DMS53 treated with DMSO at 0.1 percent for 48 hours (cell line): Measurements from ENCODE around the gene GBF1.
A peak's percentile ranks its signal among the peaks of the same experiment; 100 is the strongest.

ENCODE experiments used
- DNase-seq: peaks from one replicate; lab custom pipeline; 2025; ENCODE audit not compliant: unreplicated experiment; lab: John Stamatoyannopoulos, UW

The GBF1 gene

DNA sequence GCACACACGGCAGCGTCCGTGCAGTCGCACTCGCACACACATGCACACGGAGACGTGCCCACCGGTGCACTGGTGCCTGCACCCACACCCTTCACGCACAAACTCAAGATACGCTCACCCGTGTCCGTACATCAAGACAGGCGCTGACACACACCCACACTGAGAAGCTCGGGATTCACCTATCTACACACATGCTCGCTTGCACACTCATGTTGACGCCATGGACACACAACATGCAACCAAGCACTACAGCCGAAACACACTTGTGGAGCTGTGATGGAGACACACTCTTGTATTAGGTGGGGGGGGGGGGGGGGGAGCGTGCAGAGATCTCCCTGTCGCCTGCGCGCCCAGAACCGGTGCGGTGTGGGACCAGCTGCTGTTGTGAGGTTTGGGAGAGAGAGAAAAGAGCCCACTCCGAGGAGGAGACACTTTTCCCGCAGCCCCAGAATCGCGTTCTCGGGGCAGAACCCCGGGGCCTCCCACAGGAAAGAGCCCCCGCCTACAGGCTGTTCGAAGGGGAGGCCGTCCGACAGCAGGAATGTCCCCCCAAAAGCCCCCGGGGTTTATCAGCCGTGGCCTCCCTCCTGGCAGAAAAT lies 149.6 kb downstream of the GBF1 start:
- DNase-seq: peak; percentile 80

DNA sequence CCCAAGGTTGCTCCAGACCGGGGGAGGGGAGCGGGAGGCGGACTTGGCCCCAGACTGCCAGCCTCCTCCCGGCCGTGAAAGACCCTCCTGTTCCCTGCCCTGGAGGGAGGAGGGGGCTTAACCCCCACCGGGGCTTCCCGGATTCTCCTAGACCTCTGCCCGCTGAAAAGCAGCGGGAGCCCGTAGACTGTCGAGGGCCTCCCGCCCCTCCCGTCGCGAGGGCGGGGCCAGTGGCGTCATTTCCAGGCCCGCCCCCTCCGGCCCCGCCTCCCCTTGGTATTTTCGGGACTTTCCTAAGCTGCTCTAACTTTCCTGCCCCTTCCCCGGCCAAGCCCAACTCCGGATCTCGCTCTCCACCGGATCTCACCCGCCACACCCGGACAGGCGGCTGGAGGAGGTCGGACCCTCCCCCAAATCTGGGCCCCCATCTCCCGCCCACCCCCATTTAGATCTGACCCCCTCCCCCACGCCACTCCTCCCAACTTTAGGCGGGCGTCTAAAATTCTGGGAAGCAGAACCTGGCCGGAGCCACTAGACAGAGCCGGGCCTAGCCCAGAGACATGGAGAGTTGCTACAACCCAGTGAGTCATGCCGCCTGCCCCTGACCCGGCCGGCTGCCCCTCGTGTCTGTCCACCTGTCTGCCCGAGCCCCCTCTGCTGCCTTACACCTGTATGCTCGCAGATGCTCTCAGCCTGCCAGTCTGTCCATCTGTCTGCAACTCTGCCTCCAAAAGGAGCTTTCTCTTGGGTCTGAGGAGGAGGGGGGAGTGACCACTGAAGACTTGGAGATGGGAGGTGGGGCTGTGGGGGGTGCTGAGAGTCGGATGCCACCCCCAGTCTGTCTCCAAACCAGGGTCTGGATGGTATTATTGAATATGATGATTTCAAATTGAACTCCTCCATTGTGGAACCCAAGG lies 150.3 kb downstream of the GBF1 start, which contains the start of gene NFKB2:
TSS of gene NFKB2 (plus strand) at position 306 of the 917 bp plus-strand sequence. CDS start at position 561, 255 bp downstream.
- DNase-seq: peak; percentile 43

DNA sequence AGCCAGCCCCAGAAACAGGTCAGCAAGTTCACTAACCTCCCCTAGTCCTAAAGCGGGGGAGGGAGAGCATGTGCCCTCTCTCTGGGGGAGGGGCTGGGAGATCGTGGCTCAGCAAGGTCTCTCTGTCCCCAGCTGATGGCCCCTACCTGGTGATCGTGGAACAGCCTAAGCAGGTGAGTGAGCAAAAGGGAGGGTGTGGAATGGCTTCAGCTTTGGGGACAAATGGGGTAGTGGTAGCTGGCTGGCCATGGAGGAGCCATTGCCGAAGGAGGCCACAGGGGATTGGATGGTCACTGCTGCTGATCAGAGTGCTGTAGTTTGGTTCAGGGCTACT lies 151.0 kb downstream of the GBF1 start:
- no peak for DNase-seq

DNA sequence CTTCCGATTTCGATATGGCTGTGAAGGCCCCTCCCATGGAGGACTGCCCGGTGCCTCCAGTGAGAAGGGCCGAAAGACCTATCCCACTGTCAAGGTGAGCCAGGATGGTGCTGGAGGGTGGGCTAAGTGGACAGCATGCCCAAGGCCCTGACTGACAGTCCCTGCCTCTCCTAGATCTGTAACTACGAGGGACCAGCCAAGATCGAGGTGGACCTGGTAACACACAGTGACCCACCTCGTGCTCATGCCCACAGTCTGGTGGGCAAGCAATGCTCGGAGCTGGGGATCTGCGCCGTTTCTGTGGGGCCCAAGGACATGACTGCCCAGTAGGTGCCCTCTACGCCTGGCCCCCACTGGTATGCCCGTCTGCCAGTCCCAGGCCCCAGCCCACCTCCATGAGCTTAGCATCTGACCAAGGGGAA lies 151.4 kb downstream of the GBF1 start:
- DNase-seq: no peak

DNA sequence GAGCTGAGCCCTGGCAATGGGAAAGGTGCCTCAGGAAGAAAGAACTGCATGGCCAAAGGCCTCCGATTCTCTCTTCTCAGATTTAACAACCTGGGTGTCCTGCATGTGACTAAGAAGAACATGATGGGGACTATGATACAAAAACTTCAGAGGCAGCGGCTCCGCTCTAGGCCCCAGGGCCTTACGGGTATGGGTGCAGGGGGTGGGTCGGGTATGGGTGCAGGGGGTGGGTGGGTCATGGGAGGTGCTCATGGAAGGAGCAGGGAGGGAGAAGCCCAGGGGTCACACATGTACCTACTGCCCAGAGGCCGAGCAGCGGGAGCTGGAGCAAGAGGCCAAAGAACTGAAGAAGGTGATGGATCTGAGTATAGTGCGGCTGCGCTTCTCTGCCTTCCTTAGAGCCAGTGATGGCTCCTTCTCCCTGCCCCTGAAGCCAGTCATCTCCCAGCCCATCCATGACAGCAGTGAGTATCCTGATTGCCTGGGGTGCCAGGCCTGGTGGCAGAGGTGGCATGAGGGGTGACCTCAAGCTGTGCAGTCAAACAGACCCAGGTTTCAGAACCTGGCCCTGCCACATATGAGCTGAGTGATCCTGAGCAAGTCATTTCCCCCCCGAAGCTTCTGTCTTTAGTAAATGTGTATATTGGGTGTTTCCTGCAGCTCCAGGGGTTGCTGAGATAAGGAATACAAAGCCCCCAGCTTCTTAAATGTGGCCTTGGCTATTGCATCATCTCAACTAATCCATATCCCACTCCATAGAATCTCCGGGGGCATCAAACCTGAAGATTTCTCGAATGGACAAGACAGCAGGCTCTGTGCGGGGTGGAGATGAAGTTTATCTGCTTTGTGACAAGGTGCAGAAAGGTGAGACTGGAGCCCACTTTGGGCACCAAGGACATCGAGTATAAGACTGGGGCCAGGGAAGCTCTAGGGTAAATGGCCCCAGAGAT lies 152.2 kb downstream of the GBF1 start:
- DNase-seq: no peak

DNA sequence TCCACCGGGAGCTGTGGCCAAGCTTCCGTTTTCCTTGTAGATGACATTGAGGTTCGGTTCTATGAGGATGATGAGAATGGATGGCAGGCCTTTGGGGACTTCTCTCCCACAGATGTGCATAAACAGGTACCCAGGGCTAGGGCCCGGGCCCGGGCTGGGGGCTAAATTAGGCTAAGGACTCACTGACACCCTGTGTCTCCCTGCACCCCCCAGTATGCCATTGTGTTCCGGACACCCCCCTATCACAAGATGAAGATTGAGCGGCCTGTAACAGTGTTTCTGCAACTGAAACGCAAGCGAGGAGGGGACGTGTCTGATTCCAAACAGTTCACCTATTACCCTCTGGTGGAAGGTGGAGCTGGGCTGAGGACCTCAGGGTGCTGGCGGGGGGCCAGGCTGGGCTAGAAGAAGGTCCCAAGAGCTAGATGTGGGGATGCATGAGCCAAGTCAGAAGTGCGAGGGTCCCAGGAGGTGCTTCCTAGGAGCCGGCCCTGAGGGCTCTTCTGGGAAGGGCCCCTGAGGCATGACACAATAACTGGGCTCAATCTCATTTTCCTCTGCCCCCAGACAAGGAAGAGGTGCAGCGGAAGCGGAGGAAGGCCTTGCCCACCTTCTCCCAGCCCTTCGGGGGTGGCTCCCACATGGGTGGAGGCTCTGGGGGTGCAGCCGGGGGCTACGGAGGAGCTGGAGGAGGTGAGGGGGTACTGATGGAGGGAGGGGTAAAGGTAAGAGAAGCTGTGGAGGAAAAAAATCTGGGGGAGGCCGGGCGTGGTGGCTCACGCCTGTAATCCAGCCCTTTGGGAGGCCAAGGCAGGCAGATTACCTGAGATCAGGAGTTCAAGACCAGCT lies 153.1 kb downstream of the GBF1 start:
- no peak for DNase-seq

DNA sequence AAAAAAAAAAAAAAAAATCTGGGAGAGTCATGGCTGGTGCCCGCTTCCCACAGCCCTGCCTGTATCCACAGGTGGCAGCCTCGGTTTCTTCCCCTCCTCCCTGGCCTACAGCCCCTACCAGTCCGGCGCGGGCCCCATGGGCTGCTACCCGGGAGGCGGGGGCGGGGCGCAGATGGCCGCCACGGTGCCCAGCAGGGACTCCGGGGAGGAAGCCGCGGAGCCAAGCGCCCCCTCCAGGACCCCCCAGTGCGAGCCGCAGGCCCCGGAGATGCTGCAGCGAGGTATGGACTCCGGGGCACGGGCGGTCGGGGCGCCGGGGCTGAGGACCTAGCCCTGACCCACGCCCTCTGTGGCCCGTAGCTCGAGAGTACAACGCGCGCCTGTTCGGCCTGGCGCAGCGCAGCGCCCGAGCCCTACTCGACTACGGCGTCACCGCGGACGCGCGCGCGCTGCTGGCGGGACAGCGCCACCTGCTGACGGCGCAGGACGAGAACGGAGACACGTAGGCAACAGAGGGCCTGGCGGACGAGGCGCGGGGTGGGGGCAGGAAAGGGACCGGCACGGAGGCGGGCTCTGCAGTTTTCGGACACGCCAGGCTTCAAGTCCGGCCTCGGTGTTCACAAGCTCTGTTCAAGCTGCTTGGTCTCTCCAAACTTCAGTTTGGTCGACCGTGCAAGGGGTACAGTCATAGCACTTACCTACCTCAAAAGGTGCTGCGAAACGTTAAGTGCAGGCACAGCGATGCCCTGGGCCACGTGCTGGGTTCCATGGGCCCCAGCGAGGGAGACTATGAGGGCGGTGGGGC lies 154.1 kb downstream of the GBF1 start:
- peak; percentile 65 for DNase-seq

DNA sequence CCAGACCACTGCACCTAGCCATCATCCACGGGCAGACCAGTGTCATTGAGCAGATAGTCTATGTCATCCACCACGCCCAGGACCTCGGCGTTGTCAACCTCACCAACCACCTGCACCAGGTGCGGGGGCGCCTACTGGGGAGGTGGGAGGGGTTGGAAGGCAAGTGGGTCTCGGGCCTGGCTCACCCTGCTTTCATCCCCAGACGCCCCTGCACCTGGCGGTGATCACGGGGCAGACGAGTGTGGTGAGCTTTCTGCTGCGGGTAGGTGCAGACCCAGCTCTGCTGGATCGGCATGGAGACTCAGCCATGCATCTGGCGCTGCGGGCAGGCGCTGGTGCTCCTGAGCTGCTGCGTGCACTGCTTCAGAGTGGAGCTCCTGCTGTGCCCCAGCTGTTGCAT lies 154.7 kb downstream of the GBF1 start:
- no peak for DNase-seq

DNA sequence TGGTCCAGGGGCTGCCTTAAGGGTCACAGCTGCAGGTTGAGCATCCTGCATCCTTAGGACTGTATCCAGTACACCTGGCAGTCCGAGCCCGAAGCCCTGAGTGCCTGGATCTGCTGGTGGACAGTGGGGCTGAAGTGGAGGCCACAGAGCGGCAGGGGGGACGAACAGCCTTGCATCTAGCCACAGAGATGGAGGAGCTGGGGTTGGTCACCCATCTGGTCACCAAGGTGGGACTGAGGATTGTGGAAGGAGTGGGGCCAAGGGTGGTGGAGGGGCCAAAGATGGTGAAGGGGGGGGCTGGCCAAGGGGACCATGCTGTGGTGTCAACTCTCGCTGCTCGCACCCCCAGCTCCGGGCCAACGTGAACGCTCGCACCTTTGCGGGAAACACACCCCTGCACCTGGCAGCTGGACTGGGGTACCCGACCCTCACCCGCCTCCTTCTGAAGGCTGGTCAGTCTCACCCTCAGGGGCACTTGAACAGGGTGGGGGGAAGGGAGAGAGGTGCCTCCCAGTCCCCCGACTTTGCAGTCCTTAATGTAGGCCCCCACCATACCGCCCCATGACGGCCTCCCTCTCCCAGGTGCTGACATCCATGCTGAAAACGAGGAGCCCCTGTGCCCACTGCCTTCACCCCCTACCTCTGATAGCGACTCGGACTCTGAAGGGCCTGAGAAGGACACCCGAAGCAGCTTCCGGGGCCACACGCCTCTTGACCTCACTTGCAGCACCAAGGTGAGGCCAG lies 155.4 kb downstream of the GBF1 start:
- no peak for DNase-seq

DNA sequence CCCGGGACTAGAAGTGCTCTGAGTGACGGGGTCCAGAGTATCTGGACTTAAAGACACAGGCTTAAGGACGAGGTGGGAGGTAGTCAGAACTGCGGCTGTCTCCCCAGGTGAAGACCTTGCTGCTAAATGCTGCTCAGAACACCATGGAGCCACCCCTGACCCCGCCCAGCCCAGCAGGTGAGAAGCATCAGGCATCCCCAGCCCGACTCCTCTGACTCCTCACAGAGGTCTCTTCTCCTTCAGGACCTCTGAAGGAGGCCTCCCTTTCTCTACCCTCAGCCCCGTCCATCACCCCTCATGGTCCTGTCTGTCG lies 156.0 kb downstream of the GBF1 start:
- DNase-seq: no peak

DNA sequence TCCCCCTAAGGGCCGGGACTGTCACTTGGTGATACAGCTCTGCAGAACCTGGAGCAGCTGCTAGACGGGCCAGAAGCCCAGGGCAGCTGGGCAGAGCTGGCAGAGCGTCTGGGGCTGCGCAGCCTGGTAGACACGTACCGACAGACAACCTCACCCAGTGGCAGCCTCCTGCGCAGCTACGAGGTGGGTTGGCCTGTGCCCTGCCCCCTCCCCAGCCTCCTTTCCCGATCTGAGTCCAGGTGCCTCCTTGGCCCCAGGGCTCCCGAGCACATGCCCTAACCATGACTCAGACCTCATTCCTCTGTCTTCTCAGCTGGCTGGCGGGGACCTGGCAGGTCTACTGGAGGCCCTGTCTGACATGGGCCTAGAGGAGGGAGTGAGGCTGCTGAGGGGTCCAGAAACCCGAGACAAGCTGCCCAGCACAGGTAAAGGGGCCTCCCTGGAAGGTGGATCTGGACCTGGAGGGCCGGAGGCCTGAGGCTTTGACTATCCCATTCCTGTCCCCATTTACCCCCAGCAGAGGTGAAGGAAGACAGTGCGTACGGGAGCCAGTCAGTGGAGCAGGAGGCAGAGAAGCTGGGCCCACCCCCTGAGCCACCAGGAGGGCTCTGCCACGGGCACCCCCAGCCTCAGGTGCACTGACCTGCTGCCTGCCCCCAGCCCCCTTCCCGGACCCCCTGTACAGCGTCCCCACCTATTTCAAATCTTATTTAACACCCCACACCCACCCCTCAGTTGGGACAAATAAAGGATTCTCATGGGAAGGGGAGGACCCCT lies 156.6 kb downstream of the GBF1 start:
- DNase-seq: no peak

DNA sequence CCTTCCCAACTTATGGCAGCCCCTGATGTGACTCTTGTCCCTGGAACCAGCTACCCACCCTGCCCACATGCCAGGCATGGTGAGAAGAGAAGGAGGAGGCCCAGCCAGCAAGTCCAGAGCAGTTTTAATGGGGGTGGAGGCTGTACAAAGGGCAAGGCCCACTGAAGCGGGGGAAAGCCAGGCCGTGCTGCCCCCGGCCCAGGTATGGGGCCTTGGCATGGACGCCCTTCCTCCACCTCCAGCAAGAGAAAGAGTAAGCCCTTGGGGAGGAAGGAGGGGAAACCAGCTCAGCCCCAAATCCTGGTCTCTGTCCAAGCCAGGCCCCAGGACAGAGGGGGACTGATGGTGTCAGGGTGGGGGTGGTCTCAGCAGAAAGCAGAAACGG lies 157.2 kb downstream of the GBF1 start:
- DNase-seq: no peak

DNA sequence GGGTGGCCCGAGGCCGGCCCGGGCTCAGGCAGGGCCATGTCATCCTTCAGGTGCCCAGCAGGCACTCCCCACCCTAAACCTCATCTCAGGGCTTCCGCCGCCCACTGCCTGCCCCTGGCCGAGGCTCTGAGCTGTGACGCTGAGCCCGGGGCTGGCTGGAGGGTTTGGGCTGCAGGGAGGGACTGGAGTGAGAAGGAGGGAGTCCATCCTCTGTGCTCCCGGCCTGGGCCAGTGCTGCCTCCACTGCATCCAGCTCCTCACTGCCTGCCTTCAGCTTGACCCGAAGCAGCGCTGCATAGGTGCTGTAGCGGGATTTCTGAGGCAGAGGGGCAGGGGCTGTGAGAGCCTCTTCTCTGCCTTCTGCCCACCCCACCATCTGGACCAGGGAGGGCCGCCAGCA lies 157.8 kb downstream of the GBF1 start:
- DNase-seq: no peak

DNA sequence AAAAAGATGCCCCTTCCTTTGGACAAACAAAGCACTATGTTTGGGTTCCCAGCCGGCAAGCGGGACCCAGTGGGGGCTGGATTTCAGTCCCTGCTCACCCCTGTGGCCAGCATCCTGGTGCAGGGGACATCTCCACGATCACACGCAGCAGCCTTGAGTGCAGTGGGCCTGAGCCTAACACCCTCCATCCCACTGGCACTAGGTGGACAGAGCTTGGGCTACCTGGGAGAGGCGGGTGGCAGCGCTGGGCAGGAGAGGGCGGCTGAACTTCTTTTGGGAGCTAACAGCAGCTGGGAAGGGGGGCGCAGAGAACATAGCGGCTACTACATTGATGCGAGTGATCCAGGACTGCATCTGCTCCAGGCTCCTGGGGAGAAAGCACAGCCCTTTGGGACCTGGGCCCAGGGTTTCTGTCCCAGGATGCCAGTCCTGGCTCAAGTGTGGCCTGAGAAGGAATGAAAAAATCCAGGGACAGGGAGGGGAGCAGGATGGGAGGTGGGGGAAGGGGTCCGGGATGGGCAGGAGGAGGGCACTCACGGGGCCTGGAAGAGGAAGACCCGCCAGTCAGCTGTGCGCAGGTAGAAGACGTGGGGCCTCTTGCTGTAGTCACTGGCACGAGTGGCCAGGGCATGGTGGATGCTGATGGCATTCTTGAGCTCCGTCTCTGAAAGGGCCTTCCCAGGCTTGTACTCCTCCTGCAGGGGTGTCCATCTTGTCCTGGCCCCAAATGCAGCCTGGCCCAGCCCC lies 159.2 kb downstream of the GBF1 start:
- DNase-seq: no peak

DNA sequence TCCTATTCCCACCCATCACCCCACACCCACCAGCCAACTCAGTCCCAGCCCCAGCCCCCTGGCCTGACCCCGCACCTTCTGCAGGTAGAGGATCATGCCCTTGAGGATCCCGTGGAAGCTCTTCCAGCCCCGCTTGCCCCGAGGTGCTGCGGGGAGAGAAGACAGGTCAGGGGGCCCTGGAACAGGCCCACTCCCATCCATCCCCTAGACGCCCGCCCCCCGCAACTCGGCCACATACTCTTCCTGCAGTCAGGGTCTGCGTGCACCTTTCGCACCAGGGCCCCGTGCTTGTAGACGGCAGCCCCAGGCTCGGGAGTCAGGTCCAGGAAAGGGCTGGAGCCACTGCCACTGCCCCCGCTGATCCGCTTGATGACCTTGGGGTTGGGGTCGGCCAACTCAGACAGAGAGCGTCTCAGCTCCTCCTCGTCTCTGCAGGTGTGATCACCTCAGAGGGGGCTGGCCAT lies 159.8 kb downstream of the GBF1 start:
- DNase-seq: no peak

DNA sequence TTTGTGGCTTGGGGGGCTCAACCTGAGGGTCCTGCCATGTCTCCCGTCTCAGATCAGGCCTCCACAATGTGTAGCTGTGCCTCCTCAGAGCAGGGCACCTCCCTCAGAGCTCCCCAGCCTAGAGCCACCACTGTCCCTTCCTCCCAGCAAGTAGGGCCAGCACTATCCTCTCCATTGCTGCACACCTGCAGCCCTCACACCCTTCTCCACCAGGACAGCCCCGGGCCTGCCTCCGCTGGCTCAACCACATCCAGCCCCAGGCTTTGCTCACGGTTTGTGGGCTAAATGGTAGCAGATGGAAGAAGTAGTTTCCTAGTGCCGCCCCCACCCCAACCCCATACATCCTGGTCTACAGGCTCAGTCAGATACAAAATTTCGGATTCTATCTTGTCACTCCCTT lies 160.3 kb downstream of the GBF1 start:
- no peak for DNase-seq

DNA sequence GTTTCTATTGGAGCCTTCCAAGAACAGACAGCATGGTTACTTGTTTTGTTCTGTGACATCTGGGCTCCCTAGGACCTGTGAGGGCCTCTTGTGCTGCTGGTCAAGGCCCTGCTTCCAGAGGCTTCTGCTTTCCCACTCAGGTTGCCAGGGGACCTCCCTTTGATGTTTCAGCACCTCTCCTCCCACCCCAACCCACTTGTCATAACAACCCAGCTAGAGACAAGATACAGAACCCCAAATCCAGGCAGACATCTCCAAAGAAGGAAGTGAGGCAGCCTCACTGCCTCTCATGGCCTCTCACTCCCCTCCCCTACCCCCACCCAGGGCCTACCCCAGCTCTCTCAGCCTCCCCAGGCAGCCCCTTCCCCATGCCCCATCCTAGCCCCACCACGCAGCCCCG lies 161.5 kb downstream of the GBF1 start:
- DNase-seq: no peak
